ENCODE data around the gene UBE2H. TPM values are rescaled to one million over a fixed set of nuclear protein-coding genes. Genes with fewer than 3 reads are reported as not detected.

The UBE2H gene
- total and polyA plus RNA-seq, 10 of the 15 experiments (the other 5 are each of a cell fraction or from before 2014, with no cell fraction given) = 15.6 to 75.5 (median 32.8) TPM

DNA sequence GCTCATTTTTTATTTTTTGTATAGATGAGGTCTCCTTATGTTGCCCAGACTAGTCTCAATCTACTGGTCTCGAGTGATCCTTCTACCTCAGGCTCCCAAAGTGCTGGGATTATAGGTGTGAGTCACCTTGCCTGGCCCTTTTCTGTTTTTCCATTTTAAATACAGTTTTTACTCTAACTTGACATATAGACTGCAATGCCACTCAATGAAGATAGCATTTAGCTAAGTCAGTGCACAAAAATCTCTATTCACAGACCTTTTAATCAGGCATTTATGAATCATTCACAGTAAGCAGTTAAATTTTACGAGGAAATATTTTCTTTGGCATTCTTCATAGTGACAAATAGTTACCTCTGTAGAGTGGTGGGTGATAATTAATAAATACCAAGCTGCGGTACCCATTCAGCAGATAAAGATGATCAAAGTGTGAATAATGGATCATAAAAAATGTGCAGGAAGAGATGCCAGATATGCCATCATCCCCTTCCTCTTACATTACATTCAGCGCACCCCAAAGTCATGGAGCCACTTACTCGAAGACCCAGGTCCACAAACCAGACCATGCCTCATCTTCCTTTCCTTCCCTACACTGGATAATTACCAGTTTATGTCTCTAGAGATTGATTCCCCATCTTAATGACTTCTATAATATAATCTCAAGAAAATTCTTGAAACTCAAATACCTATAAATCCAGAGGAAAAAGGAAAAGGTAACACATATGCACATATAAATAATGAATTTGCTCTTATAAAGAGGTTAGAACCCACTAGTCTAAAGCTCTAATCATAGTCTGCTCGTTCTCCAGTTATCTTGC lies 56.0 kb downstream of the UBE2H start:
- Histone ChIP-seq H3K9me3 (replicated peaks; ENCODE audit: control insufficient read depth, insufficient read depth, low read length) (no peaks in the 10 kb centered on the region), H3K27me3 (replicated peaks in 1 of 2; ENCODE audit: control insufficient read depth in 2 of 2, insufficient read depth in 2 of 2, low read length in 1 of 2) (no peaks in the 10 kb centered on the region), H3K4me2 (ENCODE audit: control insufficient read depth, insufficient read depth) (no peak overlapping the region), H3K27ac (ENCODE audit: control insufficient read depth, insufficient read depth) (no peak overlapping the region), H3K4me3 (no peak overlapping the region), H3K9ac (ENCODE audit: control insufficient read depth, insufficient read depth, low read length) (no peak overlapping the region), H4K20me1 (ENCODE audit: control insufficient read depth, insufficient read depth) (peaks cover 4% of the 10 kb centered on the region), H3K4me1 (ENCODE audit: control insufficient read depth, insufficient read depth, low read length) (peaks cover 2% of the 10 kb centered on the region; the same call in 1 of the 2 replicates), H3K36me3 (ENCODE audit: control insufficient read depth in 2 of 2, insufficient read depth in 2 of 2, low read length in 1 of 2) (peaks cover 3 to 6% of the 10 kb centered on the region in 2 experiments; a peak in 2 of 4 replicates), H3K79me2 (ENCODE audit: control insufficient read depth, insufficient read depth, low read length) (peaks cover 2% of the 10 kb centered on the region), H2AFZ (ENCODE audit: control insufficient read depth, low read depth, low read length) (no peak overlapping the region)
- TF ChIP-seq PAX8 (IDR thresholded peaks at IDR 0.05) (no peak), NBN (IDR thresholded peaks at IDR 0.05) (no peak), BHLHE40 (IDR thresholded peaks at IDR 0.05; ENCODE audit: borderline replicate concordance in 1 of 2, low read depth in 2 of 2, low read length in 1 of 2) (no peak), BACH1 (IDR thresholded peaks at IDR 0.05; ENCODE audit: borderline replicate concordance) (no peak), YY1 (IDR thresholded peaks at IDR 0.05; ENCODE audit: low read depth, low read length) (no peak), CBFB (IDR thresholded peaks at IDR 0.05; ENCODE audit: low read depth) (no peak), ETV6 (conservative IDR thresholded peaks at IDR 0.05 in 1 of 2, IDR thresholded peaks at IDR 0.05 in 1 of 2; ENCODE audit: borderline replicate concordance in 1 of 2, low read depth in 1 of 2) (no peak), RB1 (IDR thresholded peaks at IDR 0.05; ENCODE audit: borderline replicate concordance) (no peak), NFYA (IDR thresholded peaks at IDR 0.05; ENCODE audit: borderline replicate concordance, low read depth, low read length) (no peak), BCL11A (IDR thresholded peaks at IDR 0.05; ENCODE audit: low read depth, low read length) (no peak), SREBF1 (IDR thresholded peaks at IDR 0.05; ENCODE audit: low read length) (no peak), BRCA1 (IDR thresholded peaks at IDR 0.05; ENCODE audit: low read depth, low read length) (no peak), ZBED1 (IDR thresholded peaks at IDR 0.05; ENCODE audit: borderline replicate concordance) (no peak)
- TF ChIP-seq, protein P1, sequence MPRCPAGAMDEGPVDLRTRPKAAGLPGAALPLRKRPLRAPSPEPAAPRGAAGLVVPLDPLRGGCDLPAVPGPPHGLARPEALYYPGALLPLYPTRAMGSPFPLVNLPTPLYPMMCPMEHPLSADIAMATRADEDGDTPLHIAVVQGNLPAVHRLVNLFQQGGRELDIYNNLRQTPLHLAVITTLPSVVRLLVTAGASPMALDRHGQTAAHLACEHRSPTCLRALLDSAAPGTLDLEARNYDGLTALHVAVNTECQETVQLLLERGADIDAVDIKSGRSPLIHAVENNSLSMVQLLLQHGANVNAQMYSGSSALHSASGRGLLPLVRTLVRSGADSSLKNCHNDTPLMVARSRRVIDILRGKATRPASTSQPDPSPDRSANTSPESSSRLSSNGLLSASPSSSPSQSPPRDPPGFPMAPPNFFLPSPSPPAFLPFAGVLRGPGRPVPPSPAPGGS (IDR thresholded peaks at IDR 0.05; ENCODE audit: borderline replicate concordance, insufficient read depth, low read depth, low read length, poor library complexity, severe bottlenecking) = no peak
- TF ChIP-seq, protein P2, sequence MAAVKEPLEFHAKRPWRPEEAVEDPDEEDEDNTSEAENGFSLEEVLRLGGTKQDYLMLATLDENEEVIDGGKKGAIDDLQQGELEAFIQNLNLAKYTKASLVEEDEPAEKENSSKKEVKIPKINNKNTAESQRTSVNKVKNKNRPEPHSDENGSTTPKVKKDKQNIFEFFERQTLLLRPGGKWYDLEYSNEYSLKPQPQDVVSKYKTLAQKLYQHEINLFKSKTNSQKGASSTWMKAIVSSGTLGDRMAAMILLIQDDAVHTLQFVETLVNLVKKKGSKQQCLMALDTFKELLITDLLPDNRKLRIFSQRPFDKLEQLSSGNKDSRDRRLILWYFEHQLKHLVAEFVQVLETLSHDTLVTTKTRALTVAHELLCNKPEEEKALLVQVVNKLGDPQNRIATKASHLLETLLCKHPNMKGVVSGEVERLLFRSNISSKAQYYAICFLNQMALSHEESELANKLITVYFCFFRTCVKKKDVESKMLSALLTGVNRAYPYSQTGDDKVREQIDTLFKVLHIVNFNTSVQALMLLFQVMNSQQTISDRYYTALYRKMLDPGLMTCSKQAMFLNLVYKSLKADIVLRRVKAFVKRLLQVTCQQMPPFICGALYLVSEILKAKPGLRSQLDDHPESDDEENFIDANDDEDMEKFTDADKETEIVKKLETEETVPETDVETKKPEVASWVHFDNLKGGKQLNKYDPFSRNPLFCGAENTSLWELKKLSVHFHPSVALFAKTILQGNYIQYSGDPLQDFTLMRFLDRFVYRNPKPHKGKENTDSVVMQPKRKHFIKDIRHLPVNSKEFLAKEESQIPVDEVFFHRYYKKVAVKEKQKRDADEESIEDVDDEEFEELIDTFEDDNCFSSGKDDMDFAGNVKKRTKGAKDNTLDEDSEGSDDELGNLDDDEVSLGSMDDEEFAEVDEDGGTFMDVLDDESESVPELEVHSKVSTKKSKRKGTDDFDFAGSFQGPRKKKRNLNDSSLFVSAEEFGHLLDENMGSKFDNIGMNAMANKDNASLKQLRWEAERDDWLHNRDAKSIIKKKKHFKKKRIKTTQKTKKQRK (IDR thresholded peaks at IDR 0.05; ENCODE audit: low read depth, low read length) = no peak
- TF ChIP-seq, protein P3, sequence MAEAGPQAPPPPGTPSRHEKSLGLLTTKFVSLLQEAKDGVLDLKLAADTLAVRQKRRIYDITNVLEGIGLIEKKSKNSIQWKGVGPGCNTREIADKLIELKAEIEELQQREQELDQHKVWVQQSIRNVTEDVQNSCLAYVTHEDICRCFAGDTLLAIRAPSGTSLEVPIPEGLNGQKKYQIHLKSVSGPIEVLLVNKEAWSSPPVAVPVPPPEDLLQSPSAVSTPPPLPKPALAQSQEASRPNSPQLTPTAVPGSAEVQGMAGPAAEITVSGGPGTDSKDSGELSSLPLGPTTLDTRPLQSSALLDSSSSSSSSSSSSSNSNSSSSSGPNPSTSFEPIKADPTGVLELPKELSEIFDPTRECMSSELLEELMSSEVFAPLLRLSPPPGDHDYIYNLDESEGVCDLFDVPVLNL (IDR thresholded peaks at IDR 0.05; ENCODE audit: low read depth, low read length) = no peak
- TF ChIP-seq, protein P4, sequence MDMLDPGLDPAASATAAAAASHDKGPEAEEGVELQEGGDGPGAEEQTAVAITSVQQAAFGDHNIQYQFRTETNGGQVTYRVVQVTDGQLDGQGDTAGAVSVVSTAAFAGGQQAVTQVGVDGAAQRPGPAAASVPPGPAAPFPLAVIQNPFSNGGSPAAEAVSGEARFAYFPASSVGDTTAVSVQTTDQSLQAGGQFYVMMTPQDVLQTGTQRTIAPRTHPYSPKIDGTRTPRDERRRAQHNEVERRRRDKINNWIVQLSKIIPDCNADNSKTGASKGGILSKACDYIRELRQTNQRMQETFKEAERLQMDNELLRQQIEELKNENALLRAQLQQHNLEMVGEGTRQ (IDR thresholded peaks at IDR 0.05; ENCODE audit: borderline replicate concordance, low read depth, low read length) = no peak
- no TSS peak for BruUV-seq (replicated peaks)
- in situ Hi-C loops (cut with MboI) (no loop called here), intact Hi-C loops (cut with micrococcal nuclease; ENCODE audit: unreplicated experiment) (no loop called here)
- POLR2A ChIA-PET = no interaction called here
- no peak for FAIRE-seq
- no peak for ATAC-seq
- RAD21 ChIA-PET (ENCODE audit: unreplicated experiment) = no interaction called here
- no peak for DNase-seq (ENCODE audit: low read depth, low spot score)
- CTCF ChIA-PET = interaction anchor here (1.3 kb wide), 1 partner anchor 9 kb away, joined by 3 read pairs; no protein-coding TSS in a partner anchor
- SMC1A ChIA-PET (ENCODE audit: uncharacterized antibody, unreplicated experiment) = interaction anchor here (1.2 kb wide), 1 partner anchor 40 kb away, joined by 3 read pairs; no protein-coding TSS in a partner anchor
- 93% methylated on average over 6 of the region's 6 CpGs for WGBS (ENCODE audit: insufficient coverage, insufficient replicate concordance, low lambda C conversion rate, missing lambda C conversion rate)

Measured in GM12878 (cell line).